PFSK-1 (cell line): ENCODE measurements around the gene B9D2.

Experiments
- FOXP2 ChIP-seq: optimal IDR thresholded peaks from 2 replicates; pipeline ENCODE3; 2011; ENCODE audit warnings: borderline replicate concordance, control low read depth, inconsistent platforms; ENCODE audit not compliant: insufficient read depth; ENCODE audit errors: extremely low read length, extremely low read depth
- POLR2AphosphoS5 ChIP-seq: IDR thresholded peaks from 2 replicates; pipeline ENCODE4 v1.6.1; 2012; ENCODE audit warnings: low read depth, mild to moderate bottlenecking, control low read depth, low read length, moderate library complexity
- SIN3A ChIP-seq: IDR thresholded peaks from 2 replicates; pipeline ENCODE4 v1.6.1; 2012; ENCODE audit warnings: mild to moderate bottlenecking, low read length, moderate library complexity, borderline replicate concordance; ENCODE audit not compliant: insufficient read depth
- TAF1 ChIP-seq: IDR thresholded peaks from 2 replicates; pipeline ENCODE4 v1.6.1; 2012; ENCODE audit warnings: low read length, control low read depth, borderline replicate concordance; ENCODE audit not compliant: insufficient read depth
- TF ChIP-seq, protein P1 (sequence below), 2 experiments: IDR thresholded peaks; 2 replicates each; pipeline versions ENCODE4 v1.6.1 to v1.8.0; 2011 to 2012; ENCODE audit warnings: low read depth in 2 of 2, low read length in 2 of 2, control low read depth in 1 of 2, inconsistent platforms in 1 of 2, mild to moderate bottlenecking in 1 of 2, moderate library complexity in 1 of 2; ENCODE audit not compliant: insufficient read depth in 1 of 2

Gene B9D2

DNA sequence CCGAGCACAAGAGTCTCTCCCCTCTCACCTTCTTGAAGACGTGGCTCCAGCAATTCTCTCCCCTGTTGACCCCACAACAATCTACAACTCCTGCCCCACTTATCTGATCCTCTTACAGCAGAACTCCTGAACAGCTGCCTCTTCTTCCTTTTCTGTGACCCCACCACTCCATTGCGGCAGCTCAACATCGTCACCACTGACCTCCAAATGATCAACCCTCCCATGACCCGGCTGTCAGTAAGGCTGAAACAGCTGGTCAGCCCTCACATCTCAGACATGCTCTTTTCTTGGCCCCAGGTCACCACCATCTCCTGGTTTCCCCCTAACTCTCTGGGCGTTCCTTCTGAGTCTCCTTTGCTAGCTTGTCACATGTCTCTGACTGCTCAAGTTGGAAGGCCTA lies 31.4 kb upstream of the B9D2 start:
- TF ChIP-seq TAF1 (no peak), POLR2AphosphoS5 (no peak), SIN3A (no peak), FOXP2 (no peak)
- TF ChIP-seq, protein P1, sequence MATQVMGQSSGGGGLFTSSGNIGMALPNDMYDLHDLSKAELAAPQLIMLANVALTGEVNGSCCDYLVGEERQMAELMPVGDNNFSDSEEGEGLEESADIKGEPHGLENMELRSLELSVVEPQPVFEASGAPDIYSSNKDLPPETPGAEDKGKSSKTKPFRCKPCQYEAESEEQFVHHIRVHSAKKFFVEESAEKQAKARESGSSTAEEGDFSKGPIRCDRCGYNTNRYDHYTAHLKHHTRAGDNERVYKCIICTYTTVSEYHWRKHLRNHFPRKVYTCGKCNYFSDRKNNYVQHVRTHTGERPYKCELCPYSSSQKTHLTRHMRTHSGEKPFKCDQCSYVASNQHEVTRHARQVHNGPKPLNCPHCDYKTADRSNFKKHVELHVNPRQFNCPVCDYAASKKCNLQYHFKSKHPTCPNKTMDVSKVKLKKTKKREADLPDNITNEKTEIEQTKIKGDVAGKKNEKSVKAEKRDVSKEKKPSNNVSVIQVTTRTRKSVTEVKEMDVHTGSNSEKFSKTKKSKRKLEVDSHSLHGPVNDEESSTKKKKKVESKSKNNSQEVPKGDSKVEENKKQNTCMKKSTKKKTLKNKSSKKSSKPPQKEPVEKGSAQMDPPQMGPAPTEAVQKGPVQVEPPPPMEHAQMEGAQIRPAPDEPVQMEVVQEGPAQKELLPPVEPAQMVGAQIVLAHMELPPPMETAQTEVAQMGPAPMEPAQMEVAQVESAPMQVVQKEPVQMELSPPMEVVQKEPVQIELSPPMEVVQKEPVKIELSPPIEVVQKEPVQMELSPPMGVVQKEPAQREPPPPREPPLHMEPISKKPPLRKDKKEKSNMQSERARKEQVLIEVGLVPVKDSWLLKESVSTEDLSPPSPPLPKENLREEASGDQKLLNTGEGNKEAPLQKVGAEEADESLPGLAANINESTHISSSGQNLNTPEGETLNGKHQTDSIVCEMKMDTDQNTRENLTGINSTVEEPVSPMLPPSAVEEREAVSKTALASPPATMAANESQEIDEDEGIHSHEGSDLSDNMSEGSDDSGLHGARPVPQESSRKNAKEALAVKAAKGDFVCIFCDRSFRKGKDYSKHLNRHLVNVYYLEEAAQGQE (IDR thresholded peaks at IDR 0.05; ENCODE audit: insufficient read depth in 1 of 2, low read depth in 2 of 2, low read length in 2 of 2) = no peak

DNA sequence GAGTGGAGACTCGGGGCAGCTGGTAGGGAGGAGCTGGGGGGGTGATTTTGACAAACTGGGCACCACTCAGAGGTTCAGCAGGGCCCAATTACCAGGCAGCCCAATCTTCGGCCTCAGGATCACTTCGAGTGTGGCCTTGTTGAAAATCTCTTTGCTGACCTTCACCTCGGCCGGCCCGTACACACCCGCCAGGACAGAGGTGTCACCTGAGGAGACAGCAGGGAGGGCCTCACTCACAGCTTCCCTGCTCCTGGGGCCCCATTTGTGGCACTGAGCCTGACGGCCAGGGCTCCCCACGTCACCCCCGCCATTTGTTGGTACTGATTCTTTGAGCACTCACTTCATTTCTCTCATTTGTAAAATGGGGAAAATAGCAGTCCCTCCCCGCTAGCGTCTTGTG lies 28.8 kb upstream of the B9D2 start:
- no peak for TF ChIP-seq POLR2AphosphoS5
- TF ChIP-seq TAF1 = no peak
- TF ChIP-seq, protein P1 (IDR thresholded peaks at IDR 0.05; ENCODE audit: insufficient read depth in 1 of 2, low read depth in 2 of 2, low read length in 2 of 2) = no peak
- no peak for TF ChIP-seq SIN3A
- no peak for TF ChIP-seq FOXP2

DNA sequence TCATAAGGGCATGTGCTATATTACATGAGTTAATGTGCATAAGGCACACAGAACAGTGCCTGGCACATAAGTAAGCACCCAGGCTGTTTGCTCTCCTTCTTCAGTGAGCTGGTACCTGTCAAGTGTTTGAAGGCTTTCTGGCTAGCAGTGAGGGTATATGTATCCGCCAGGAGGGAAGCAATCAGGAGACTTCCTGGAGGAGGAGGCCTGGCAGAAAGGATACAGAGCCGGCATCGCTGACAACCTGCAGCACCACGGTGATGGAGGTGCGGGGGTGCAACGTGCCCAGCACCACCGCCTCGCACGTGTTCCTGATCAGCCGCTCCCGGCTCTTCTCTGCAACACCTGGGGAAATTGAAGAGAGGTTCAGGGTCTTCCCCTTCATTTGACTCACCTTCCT lies 27.7 kb upstream of the B9D2 start:
- TF ChIP-seq, protein P1 (IDR thresholded peaks at IDR 0.05; ENCODE audit: insufficient read depth in 1 of 2, low read depth in 2 of 2, low read length in 2 of 2) = no peak
- no peak for TF ChIP-seq POLR2AphosphoS5
- TF ChIP-seq TAF1 = no peak

DNA sequence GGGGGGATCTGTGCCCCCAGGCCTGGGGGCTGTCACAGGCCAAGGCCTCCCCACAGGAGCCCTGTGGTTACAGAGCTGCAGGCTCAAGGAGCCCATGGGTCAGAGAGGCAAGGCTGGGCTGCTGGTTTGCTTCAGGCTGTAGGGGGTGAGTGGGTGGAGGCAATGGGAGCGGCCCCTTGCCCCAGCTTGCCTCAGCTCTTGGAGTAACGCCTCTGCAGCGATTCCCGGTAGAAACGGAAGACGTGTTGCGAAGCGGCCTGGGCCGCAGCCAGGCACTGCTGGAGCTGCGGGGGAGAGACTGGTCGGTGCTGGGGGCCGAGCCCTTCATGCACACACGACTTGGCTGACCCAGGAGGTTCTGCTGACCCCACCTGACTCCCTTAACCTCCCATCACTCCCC lies 22.5 kb upstream of the B9D2 start:
- TF ChIP-seq, protein P1 (IDR thresholded peaks at IDR 0.05; ENCODE audit: insufficient read depth in 1 of 2, low read depth in 2 of 2, low read length in 2 of 2) = no peak
- TF ChIP-seq FOXP2 (peak; percentile 92), SIN3A (no peak)

DNA sequence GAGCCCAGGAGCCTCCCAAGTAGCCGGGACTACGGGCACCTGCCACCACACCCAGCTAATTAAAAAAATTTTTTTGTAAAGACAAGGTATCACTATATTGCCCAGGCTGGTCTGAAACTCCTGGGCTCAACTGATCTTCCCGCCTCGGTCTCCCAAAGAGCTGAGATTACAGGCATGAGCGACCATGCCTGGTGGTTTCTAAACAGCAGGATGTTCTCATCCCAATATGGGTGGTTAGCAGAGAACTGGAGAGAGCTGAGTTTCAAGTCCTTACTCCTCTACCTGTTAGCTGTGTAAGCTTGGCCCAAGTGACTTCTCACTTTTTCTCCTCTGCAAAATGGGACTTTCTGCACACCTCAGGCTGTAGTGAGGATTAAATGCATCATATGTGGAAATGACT lies 20.4 kb upstream of the B9D2 start:
- TF ChIP-seq SIN3A (no peak), TAF1 (no peak), FOXP2 (no peak), POLR2AphosphoS5 (no peak)
- TF ChIP-seq, protein P1 (IDR thresholded peaks at IDR 0.05; ENCODE audit: insufficient read depth in 1 of 2, low read depth in 2 of 2, low read length in 2 of 2) = no peak
